ENCODE data around the gene FSCN2. TPM values are rescaled to one million over a fixed set of nuclear protein-coding genes. Genes with fewer than 3 reads are reported as not detected.

FSCN2 gene
- total and polyA plus RNA-seq, 2 donors (not counting 3 experiments of a cell fraction or from before 2014, with no cell fraction given): 0.32 to 0.71 TPM

DNA sequence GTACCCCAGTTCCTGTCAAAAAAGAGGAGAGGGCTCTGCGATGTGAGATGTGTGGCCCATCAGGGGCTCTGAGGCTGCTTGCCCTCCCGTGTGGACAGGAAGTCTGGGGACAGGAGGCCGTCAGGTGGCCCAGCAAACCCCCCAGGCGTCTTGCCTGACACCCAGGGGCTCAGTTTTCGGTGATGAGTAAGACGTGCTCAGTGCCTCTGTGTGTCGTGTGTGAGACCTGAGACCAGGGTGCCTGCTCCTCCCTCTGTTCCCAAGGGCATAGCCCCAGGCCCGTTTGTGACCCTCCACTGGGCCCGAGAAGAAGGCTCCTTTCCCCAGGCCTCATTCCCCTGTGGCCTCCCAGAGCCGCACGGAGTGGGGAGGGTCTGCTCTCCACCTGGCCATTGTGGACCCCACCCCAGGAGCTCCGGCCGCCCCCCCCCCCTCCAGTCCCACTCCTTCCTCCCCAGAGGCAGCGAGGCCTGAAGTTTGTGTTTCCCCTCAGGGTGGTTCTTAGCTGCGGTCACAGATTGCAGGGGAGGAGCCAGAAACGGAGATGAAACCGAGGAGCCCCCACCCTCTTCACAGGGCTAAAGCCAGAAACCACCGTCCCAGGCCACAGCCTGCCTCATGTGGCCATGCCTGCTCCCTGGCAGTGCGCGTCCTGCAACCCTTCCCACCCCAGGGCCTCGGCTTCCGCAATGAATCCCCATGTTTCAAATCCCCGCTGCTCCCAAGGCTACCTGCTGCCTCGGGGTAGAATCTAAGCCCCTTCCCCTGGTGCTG, 10.7 kb upstream of the FSCN2 start:
- no TSS peak for BruUV-seq (replicated peaks)
- H3K4me3 ChIP-seq (replicated peaks in 1 of 3; ENCODE audit: insufficient read depth in 1 of 3, low read depth in 1 of 3, low read length in 3 of 3): no peak overlapping the region

More for the DNA sequence above, 10.7 kb upstream of the FSCN2 start:
- ChIA-PET POLR2A (interaction anchor here (0.6 kb wide), 1 partner anchor 9 kb away, joined by 5 read pairs; no protein-coding TSS in a partner anchor), CTCF (interaction anchor here (1.0 to 2.2 kb wide), 4 partner anchors 33 to 226 kb away, joined by 3 to 11 read pairs (median 4); partner anchors contain the start of gene FAAP100)
- Histone ChIP-seq H3K27me3 (ENCODE audit: control insufficient read depth in 2 of 2, insufficient read depth in 2 of 2, low read length in 2 of 2) (no peaks in the 10 kb centered on the region), H3K9me3 (replicated peaks; ENCODE audit: control insufficient read depth, insufficient read depth, low read length) (no peaks in the 10 kb centered on the region), H3K36me3 (ENCODE audit: control insufficient read depth in 2 of 2, extremely low read depth in 1 of 2, insufficient read depth in 2 of 2, low read length in 2 of 2) (no peaks in the 10 kb centered on the region), H2AFZ (ENCODE audit: low read depth, low read length) (no peak overlapping the region), H4K20me1 (replicated peaks; ENCODE audit: control insufficient read depth, extremely low read depth, insufficient read depth, low read length) (no peaks in the 10 kb centered on the region), H3K4me2 (ENCODE audit: insufficient read depth, low read length) (no peak overlapping the region), H3K27ac (ENCODE audit: insufficient read depth, low read depth, low read length) (no peak overlapping the region), H3K9me1 (replicated peaks; ENCODE audit: control insufficient read depth, extremely low read depth, insufficient read depth, low read length) (no peaks in the 10 kb centered on the region), H3K4me1 (ENCODE audit: control insufficient read depth, extremely low read depth, insufficient read depth, low read length) (peaks cover 35% of the 10 kb centered on the region), H3K9ac (replicated peaks; ENCODE audit: extremely low read depth, insufficient read depth, low read length) (no peak overlapping the region), H3K79me2 (ENCODE audit: control insufficient read depth, insufficient read depth, low read length) (peaks cover 25% of the 10 kb centered on the region)
- DNase-seq (ENCODE audit: low read depth, low spot score): no peak
- no peak for FAIRE-seq
- dilution Hi-C loops (cut with MboI; ENCODE audit: extremely low pct_ligation_motif_present, low sequenced_read_pairs) (no loop called here), intact Hi-C loops (cut with micrococcal nuclease) (no loop called here)
- TF ChIP-seq EZH2 (IDR thresholded peaks at IDR 0.05; ENCODE audit: borderline replicate concordance, low read depth, low read length, severe bottlenecking) (no peak), GATA2 (IDR thresholded peaks at IDR 0.05; ENCODE audit: insufficient read depth, insufficient read length, low read depth, low read length) (no peak), JUN (IDR thresholded peaks at IDR 0.05; ENCODE audit: borderline replicate concordance, insufficient read depth, insufficient read length, low read depth) (no peak), FOS (IDR thresholded peaks at IDR 0.05; ENCODE audit: borderline replicate concordance, insufficient read depth, low read length) (no peak), POLR2A (IDR thresholded peaks at IDR 0.05; ENCODE audit: low read depth, low read length) (no peak), POLR2AphosphoS5 (IDR thresholded peaks at IDR 0.05; ENCODE audit: insufficient read depth, low read depth, low read length) (no peak), MYC (IDR thresholded peaks at IDR 0.05; ENCODE audit: low read depth, low read length) (no peak)
- TF ChIP-seq, protein P1, sequence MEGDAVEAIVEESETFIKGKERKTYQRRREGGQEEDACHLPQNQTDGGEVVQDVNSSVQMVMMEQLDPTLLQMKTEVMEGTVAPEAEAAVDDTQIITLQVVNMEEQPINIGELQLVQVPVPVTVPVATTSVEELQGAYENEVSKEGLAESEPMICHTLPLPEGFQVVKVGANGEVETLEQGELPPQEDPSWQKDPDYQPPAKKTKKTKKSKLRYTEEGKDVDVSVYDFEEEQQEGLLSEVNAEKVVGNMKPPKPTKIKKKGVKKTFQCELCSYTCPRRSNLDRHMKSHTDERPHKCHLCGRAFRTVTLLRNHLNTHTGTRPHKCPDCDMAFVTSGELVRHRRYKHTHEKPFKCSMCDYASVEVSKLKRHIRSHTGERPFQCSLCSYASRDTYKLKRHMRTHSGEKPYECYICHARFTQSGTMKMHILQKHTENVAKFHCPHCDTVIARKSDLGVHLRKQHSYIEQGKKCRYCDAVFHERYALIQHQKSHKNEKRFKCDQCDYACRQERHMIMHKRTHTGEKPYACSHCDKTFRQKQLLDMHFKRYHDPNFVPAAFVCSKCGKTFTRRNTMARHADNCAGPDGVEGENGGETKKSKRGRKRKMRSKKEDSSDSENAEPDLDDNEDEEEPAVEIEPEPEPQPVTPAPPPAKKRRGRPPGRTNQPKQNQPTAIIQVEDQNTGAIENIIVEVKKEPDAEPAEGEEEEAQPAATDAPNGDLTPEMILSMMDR (IDR thresholded peaks at IDR 0.05; ENCODE audit: extremely low read depth in 1 of 2, insufficient read depth in 1 of 2, low read depth in 1 of 2, low read length in 2 of 2): no peak
- TF ChIP-seq, protein P2, sequence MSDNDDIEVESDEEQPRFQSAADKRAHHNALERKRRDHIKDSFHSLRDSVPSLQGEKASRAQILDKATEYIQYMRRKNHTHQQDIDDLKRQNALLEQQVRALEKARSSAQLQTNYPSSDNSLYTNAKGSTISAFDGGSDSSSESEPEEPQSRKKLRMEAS (IDR thresholded peaks at IDR 0.05; ENCODE audit: insufficient read depth, insufficient read length): no peak

Data from endothelial cell of umbilical vein (primary cell).